Measurements from ENCODE around the gene HMCN1.

The HMCN1 gene

DNA sequence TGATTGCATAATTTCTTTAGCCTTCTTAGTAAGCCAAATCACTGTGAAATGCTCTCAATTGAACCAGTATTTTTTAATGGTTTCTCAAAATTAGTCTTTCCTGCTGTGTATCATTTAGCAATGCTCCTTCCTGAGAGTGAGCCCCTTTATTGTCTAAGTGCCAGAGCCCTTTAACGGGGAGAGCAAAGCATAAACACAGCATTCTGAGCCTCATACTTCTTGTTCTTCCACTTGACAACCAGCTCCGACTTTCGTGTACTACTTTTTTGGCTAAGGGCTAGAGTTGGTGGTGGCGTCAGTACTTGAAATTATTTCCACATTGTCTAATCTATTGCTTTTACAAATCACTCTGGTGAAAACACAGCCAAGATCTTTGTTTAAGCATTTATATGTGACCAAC lies 341.8 kb downstream of the HMCN1 start:
- H3K4me3 ChIP-seq (ENCODE audit: low read length) = no peak overlapping the region
- TF ChIP-seq, protein P1, sequence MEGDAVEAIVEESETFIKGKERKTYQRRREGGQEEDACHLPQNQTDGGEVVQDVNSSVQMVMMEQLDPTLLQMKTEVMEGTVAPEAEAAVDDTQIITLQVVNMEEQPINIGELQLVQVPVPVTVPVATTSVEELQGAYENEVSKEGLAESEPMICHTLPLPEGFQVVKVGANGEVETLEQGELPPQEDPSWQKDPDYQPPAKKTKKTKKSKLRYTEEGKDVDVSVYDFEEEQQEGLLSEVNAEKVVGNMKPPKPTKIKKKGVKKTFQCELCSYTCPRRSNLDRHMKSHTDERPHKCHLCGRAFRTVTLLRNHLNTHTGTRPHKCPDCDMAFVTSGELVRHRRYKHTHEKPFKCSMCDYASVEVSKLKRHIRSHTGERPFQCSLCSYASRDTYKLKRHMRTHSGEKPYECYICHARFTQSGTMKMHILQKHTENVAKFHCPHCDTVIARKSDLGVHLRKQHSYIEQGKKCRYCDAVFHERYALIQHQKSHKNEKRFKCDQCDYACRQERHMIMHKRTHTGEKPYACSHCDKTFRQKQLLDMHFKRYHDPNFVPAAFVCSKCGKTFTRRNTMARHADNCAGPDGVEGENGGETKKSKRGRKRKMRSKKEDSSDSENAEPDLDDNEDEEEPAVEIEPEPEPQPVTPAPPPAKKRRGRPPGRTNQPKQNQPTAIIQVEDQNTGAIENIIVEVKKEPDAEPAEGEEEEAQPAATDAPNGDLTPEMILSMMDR (IDR thresholded peaks at IDR 0.05; ENCODE audit: low read length) = no peak
- no peaks in the 10 kb centered on the region for H3F3A ChIP-seq (ENCODE audit: insufficient read depth, low read length)
- no peak overlapping the region for H2AFZ ChIP-seq (ENCODE audit: low read length)
- no peaks in the 10 kb centered on the region for H4K20me1 ChIP-seq (ENCODE audit: insufficient read depth, low read length)
- H3K9me3 ChIP-seq (replicated peaks; ENCODE audit: insufficient read depth, low read length) = no peaks in the 10 kb centered on the region
- H3K4me2 ChIP-seq (ENCODE audit: low read depth, low read length) = no peak overlapping the region
- no peak for DNase-seq
- H3K27ac ChIP-seq (ENCODE audit: low read length) = no peak overlapping the region
- H3K4me1 ChIP-seq (ENCODE audit: low read length) = no peaks in the 10 kb centered on the region
- no peak overlapping the region for H3K9ac ChIP-seq (ENCODE audit: low read length)
- no peaks in the 10 kb centered on the region for H3K36me3 ChIP-seq (replicated peaks; ENCODE audit: insufficient read depth, low read length)
- no peaks in the 10 kb centered on the region for H3K79me2 ChIP-seq (ENCODE audit: low read length)
- no peaks in the 10 kb centered on the region for H3K27me3 ChIP-seq (replicated peaks; ENCODE audit: insufficient read depth, low read length)
- no peaks in the 10 kb centered on the region for H3K9me2 ChIP-seq (replicated peaks; ENCODE audit: insufficient read depth, low read length)

DNA sequence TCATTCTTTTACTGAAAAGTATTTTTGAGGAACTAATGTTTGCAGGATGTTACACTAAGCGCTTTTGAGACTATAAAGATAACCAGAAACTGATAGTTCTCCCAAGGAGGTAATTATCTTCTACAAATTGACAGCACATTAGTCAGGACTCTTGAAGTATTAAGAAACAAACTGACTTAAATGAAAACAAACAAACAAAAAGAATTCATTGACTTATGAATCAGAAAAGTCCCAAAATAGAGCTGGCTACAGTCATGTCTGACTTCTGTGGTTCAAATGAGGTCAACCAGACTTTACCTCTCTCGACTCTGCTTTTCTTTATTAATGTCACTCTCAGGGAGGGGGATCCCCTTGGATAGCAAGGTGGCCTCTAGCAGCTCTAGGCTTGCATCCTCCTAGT lies 344.1 kb downstream of the HMCN1 start:
- Histone ChIP-seq H3K27ac (ENCODE audit: low read length) (no peak overlapping the region), H3K9me3 (replicated peaks; ENCODE audit: insufficient read depth, low read length) (no peaks in the 10 kb centered on the region), H3F3A (ENCODE audit: insufficient read depth, low read length) (no peaks in the 10 kb centered on the region), H3K4me3 (ENCODE audit: low read length) (no peak overlapping the region), H2AFZ (ENCODE audit: low read length) (no peak overlapping the region), H3K9me2 (replicated peaks; ENCODE audit: insufficient read depth, low read length) (no peaks in the 10 kb centered on the region), H3K27me3 (replicated peaks; ENCODE audit: insufficient read depth, low read length) (no peaks in the 10 kb centered on the region), H4K20me1 (ENCODE audit: insufficient read depth, low read length) (no peaks in the 10 kb centered on the region), H3K36me3 (replicated peaks; ENCODE audit: insufficient read depth, low read length) (no peaks in the 10 kb centered on the region), H3K4me2 (ENCODE audit: low read depth, low read length) (no peak overlapping the region), H3K79me2 (ENCODE audit: low read length) (no peaks in the 10 kb centered on the region), H3K9ac (ENCODE audit: low read length) (no peak overlapping the region), H3K4me1 (ENCODE audit: low read length) (no peaks in the 10 kb centered on the region)
- no peak for DNase-seq
- TF ChIP-seq EZH2phosphoT487 (IDR thresholded peaks at IDR 0.05; ENCODE audit: low read length) = no peak
- TF ChIP-seq, protein P1 (IDR thresholded peaks at IDR 0.05; ENCODE audit: low read length) = no peak
- no peak for TF ChIP-seq EZH2 (optimal IDR thresholded peaks at IDR 0.05; ENCODE audit: low read depth, low read length)

- Histone ChIP-seq H3K4me3 (ENCODE audit: low read length) (no peak overlapping the region), H3K9ac (ENCODE audit: low read length) (no peak overlapping the region), H3K4me1 (ENCODE audit: low read length) (no peaks in the 10 kb centered on the region), H3F3A (ENCODE audit: insufficient read depth, low read length) (no peaks in the 10 kb centered on the region), H3K27ac (ENCODE audit: low read length) (no peak overlapping the region), H2AFZ (ENCODE audit: low read length) (no peak overlapping the region), H3K9me2 (replicated peaks; ENCODE audit: insufficient read depth, low read length) (no peaks in the 10 kb centered on the region), H3K4me2 (ENCODE audit: low read depth, low read length) (no peak overlapping the region), H3K9me3 (replicated peaks; ENCODE audit: insufficient read depth, low read length) (no peaks in the 10 kb centered on the region), H4K20me1 (ENCODE audit: insufficient read depth, low read length) (no peaks in the 10 kb centered on the region), H3K36me3 (replicated peaks; ENCODE audit: insufficient read depth, low read length) (no peaks in the 10 kb centered on the region), H3K27me3 (replicated peaks; ENCODE audit: insufficient read depth, low read length) (no peaks in the 10 kb centered on the region), H3K79me2 (ENCODE audit: low read length) (no peaks in the 10 kb centered on the region)
- DNase-seq = no peak
- no peak for TF ChIP-seq EZH2 (optimal IDR thresholded peaks at IDR 0.05; ENCODE audit: low read depth, low read length)
- TF ChIP-seq EZH2phosphoT487 (IDR thresholded peaks at IDR 0.05; ENCODE audit: low read length) = no peak
- TF ChIP-seq, protein P1 (IDR thresholded peaks at IDR 0.05; ENCODE audit: low read length) = no peak
Measured at GRCh38 chr1:186079084-186079684, 345.0 kb downstream of the HMCN1 start.
